ENCODE results near the gene CUL4A. TPM values are rescaled to one million over a fixed set of nuclear protein-coding genes. Genes with fewer than 3 reads are reported as not detected.
A peak's percentile ranks its signal among the peaks of the same experiment; 100 is the strongest.

The CUL4A gene
- total and polyA plus RNA-seq, 9 of the 15 experiments (the other 6 are each of a cell fraction or from before 2014, with no cell fraction given): 21.1 to 92.0 (median 63.2) TPM

DNA sequence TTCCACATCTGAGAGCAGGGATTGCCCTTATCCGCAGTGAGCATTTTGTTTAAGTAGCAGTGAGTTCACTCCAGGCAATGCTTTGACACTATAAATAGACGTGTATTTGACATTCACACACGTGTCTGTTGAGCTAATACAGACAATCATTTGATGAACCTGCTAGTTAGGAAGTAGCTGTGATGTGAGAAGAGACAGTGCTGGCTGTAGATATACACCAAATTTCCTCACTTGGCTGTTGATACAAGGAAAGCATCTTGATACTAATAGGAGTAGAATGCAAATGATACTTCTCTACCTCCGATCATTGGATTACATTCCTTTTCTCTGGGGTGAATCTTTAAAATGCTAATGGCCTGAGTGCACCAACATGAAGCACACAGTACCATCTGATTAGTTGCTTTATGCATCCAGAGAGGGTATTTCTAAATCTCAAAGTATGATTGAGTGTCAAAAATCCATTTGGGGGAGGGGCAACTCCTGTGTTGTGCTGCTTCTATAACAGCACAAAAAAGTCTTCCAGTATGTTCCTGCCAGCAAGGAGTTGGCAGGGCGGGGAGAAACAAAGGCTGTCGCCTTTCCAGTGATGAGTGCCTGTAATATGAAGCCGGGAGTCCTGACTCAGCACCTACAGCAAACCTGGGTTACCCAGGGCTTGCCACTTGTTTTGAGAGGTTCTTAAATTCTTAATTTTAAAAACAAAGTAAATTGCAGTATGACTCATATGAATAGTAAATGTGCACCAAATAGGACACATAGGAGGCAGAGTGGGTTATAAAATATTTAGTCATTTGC is 7.0 kb downstream of the CUL4A start (continued):
- TF ChIP-seq, protein P1, sequence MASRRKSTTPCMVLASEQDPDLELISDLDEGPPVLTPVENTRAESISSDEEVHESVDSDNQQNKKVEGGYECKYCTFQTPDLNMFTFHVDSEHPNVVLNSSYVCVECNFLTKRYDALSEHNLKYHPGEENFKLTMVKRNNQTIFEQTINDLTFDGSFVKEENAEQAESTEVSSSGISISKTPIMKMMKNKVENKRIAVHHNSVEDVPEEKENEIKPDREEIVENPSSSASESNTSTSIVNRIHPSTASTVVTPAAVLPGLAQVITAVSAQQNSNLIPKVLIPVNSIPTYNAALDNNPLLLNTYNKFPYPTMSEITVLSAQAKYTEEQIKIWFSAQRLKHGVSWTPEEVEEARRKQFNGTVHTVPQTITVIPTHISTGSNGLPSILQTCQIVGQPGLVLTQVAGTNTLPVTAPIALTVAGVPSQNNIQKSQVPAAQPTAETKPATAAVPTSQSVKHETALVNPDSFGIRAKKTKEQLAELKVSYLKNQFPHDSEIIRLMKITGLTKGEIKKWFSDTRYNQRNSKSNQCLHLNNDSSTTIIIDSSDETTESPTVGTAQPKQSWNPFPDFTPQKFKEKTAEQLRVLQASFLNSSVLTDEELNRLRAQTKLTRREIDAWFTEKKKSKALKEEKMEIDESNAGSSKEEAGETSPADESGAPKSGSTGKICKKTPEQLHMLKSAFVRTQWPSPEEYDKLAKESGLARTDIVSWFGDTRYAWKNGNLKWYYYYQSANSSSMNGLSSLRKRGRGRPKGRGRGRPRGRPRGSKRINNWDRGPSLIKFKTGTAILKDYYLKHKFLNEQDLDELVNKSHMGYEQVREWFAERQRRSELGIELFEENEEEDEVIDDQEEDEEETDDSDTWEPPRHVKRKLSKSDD (conservative IDR thresholded peaks at IDR 0.05; ENCODE audit: low read length): no peak
- TF ChIP-seq MIER1 (IDR thresholded peaks at IDR 0.05; ENCODE audit: low read depth): no peak
- no peak for TF ChIP-seq SIX5 (IDR thresholded peaks at IDR 0.05; ENCODE audit: borderline replicate concordance in 1 of 2, insufficient read depth in 1 of 2, low read depth in 1 of 2, low read length in 2 of 2)
- no peak for TF ChIP-seq ZNF785 (CRISPR knock-in tag; IDR thresholded peaks at IDR 0.05)
- no peak for TF ChIP-seq RFX7 (CRISPR knock-in tag; IDR thresholded peaks at IDR 0.05)
- TF ChIP-seq ZNF644 (tag; IDR thresholded peaks at IDR 0.05; ENCODE audit: low read depth): no peak
- no peak for TF ChIP-seq GATA2 (CRISPR knock-in tag; IDR thresholded peaks at IDR 0.05)
- TF ChIP-seq, protein P2, sequence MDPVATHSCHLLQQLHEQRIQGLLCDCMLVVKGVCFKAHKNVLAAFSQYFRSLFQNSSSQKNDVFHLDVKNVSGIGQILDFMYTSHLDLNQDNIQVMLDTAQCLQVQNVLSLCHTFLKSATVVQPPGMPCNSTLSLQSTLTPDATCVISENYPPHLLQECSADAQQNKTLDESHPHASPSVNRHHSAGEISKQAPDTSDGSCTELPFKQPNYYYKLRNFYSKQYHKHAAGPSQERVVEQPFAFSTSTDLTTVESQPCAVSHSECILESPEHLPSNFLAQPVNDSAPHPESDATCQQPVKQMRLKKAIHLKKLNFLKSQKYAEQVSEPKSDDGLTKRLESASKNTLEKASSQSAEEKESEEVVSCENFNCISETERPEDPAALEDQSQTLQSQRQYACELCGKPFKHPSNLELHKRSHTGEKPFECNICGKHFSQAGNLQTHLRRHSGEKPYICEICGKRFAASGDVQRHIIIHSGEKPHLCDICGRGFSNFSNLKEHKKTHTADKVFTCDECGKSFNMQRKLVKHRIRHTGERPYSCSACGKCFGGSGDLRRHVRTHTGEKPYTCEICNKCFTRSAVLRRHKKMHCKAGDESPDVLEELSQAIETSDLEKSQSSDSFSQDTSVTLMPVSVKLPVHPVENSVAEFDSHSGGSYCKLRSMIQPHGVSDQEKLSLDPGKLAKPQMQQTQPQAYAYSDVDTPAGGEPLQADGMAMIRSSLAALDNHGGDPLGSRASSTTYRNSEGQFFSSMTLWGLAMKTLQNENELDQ (CRISPR knock-in tag; IDR thresholded peaks at IDR 0.05; ENCODE audit: borderline replicate concordance): no peak
- peak; percentile 8; the same call in 1 of the 2 replicates for TF ChIP-seq ESRRA (IDR thresholded peaks at IDR 0.05; ENCODE audit: borderline replicate concordance, low read depth)
- TF ChIP-seq, protein P3, sequence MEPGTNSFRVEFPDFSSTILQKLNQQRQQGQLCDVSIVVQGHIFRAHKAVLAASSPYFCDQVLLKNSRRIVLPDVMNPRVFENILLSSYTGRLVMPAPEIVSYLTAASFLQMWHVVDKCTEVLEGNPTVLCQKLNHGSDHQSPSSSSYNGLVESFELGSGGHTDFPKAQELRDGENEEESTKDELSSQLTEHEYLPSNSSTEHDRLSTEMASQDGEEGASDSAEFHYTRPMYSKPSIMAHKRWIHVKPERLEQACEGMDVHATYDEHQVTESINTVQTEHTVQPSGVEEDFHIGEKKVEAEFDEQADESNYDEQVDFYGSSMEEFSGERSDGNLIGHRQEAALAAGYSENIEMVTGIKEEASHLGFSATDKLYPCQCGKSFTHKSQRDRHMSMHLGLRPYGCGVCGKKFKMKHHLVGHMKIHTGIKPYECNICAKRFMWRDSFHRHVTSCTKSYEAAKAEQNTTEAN (CRISPR knock-in tag; IDR thresholded peaks at IDR 0.05): no peak
- TF ChIP-seq, protein P4, sequence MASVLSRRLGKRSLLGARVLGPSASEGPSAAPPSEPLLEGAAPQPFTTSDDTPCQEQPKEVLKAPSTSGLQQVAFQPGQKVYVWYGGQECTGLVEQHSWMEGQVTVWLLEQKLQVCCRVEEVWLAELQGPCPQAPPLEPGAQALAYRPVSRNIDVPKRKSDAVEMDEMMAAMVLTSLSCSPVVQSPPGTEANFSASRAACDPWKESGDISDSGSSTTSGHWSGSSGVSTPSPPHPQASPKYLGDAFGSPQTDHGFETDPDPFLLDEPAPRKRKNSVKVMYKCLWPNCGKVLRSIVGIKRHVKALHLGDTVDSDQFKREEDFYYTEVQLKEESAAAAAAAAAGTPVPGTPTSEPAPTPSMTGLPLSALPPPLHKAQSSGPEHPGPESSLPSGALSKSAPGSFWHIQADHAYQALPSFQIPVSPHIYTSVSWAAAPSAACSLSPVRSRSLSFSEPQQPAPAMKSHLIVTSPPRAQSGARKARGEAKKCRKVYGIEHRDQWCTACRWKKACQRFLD (CRISPR knock-in tag; IDR thresholded peaks at IDR 0.05): no peak
- TF ChIP-seq, protein P5, sequence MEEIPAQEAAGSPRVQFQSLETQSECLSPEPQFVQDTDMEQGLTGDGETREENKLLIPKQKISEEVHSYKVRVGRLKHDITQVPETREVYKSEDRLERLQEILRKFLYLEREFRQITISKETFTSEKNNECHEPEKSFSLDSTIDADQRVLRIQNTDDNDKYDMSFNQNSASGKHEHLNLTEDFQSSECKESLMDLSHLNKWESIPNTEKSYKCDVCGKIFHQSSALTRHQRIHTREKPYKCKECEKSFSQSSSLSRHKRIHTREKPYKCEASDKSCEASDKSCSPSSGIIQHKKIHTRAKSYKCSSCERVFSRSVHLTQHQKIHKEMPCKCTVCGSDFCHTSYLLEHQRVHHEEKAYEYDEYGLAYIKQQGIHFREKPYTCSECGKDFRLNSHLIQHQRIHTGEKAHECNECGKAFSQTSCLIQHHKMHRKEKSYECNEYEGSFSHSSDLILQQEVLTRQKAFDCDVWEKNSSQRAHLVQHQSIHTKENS (CRISPR knock-in tag; IDR thresholded peaks at IDR 0.05): no peak
- no peak for TF ChIP-seq SRSF3 (IDR thresholded peaks at IDR 0.05; ENCODE audit: insufficient read depth, low read length)
- TF ChIP-seq, protein P6, sequence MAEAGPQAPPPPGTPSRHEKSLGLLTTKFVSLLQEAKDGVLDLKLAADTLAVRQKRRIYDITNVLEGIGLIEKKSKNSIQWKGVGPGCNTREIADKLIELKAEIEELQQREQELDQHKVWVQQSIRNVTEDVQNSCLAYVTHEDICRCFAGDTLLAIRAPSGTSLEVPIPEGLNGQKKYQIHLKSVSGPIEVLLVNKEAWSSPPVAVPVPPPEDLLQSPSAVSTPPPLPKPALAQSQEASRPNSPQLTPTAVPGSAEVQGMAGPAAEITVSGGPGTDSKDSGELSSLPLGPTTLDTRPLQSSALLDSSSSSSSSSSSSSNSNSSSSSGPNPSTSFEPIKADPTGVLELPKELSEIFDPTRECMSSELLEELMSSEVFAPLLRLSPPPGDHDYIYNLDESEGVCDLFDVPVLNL (CRISPR knock-in tag; IDR thresholded peaks at IDR 0.05; ENCODE audit: low read depth): no peak

Data from K562 (cell line).